GM18951 (cell line): Measurements from ENCODE around the gene DLGAP4.

ENCODE experiments used
- POLR2A ChIP-seq: IDR thresholded peaks from 4 replicates; pipeline ENCODE4 v1.6.1; 2011; ENCODE audit warnings: mild to moderate bottlenecking; ENCODE audit not compliant: insufficient read length, insufficient read depth; ENCODE audit errors: extremely low read depth
- in situ Hi-C: fragments of 300-500 bp; cut with MboI; formaldehyde crosslinking; loops from one replicate; pipeline ENCODE4 v1.12.0; 2022; ENCODE audit warnings: low sequenced_read_pairs, mixed read lengths, inconsistent platforms; ENCODE audit not compliant: unreplicated experiment

The DLGAP4 gene

DNA sequence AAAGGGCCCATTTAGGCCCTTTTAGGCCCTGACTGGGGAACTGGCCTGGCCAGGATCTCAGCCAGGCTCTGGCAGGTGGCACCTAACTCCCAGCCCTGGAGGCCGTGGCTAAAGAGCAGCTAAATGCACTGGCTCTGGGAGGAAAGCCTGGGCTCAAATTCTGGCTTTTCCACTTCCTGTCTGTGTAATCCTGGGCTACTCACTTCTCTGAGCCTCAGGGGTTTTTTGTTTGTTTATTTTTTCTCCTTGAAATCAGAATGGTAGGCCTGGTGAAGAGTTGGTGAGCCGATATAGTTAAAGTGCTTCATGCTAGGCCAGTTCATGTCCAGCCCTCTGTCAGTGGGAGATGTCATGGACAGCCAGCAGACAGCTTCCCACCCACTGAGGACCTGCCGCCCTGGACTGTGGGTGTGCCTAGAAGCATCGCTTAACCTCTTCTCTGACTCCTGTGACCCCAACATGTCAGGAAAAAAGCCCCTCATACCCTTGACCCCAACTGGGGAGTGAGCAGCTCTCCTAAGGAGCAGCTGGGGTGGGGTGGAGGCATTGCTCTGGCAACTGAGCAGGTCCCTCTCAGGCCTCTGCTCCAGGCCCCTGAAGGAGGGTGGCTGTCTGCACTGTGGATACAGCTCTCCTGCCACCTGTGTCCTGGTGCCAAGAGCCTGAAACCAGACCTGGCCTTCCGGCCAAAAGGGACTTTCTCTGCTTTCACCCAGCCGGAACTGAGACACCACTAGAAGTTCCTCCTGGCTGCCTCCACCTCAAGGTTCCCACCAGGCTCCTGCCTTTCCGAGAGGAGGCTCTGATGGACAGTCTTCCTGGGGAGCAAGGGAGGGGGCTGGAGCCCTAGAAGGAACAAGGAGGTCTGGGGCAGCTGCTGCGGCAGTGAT is 178.0 kb downstream of the DLGAP4 start:
- no peak for TF ChIP-seq POLR2A
- in situ Hi-C loops: no loop called here

DNA sequence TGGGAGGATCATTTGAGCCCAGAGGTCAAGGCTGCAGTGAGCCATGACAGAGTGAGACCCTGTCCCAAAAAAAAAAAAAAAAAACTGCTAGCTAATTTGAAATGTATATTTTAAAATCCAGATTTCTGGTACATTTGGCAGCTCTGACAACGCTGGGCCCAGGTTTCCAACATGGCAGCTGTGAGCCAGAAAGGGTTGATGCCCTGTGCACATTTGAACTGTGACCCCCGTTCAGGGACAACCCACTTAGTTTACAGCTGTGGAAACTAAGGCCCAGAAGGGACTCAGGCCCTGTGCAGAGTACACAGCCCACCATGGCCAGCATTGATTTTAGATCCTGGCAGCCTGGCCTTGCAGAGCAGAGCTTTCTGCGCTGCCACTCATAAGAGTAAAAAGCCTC is 179.1 kb downstream of the DLGAP4 start:
- in situ Hi-C loops: no loop called here
- TF ChIP-seq POLR2A: no peak

DNA sequence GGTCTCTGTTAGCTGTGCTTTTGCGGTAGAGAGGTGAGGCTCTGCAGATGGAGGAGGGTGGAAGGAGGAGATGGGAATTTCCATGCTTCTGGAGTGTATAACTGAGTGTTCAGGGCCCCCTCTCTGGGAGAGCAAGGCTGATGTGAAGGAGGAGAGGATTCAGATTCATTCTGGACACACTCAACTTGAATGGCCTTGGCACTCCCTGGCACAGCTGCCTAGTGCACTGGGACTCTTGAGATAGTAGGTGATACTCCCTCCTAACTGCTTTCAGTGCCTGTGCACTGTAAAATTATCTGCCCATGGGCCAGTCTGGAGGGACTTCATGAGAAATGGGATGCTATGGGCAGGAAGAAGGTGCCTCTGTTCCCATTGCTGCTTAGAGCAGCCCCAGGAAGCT is 180.9 kb downstream of the DLGAP4 start:
- in situ Hi-C loops: no loop called here

DNA sequence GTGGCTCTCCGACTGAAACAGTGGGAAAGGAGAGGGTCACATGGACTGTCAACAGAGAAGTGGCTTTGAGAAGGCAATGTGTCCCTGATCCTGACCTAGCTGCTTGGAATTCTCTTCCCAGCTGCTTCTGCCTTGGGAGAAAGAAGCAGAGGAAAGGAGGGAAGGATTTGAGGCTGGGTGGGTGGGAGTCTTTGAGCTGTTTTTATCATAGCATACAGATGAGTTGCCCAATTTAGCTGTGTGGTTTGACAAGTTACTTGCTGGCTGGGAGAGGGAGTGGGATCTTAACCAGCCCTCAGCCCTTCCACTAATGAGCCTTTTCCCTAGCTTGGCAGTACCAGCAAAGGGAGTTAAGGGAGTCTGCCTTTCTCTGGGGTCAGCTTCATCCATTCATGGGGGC is 184.1 kb downstream of the DLGAP4 start:
- in situ Hi-C loops: no loop called here
- TF ChIP-seq POLR2A: no peak

More for the DNA sequence above, 180.9 kb downstream of the DLGAP4 start:
- TF ChIP-seq POLR2A: no peak

DNA sequence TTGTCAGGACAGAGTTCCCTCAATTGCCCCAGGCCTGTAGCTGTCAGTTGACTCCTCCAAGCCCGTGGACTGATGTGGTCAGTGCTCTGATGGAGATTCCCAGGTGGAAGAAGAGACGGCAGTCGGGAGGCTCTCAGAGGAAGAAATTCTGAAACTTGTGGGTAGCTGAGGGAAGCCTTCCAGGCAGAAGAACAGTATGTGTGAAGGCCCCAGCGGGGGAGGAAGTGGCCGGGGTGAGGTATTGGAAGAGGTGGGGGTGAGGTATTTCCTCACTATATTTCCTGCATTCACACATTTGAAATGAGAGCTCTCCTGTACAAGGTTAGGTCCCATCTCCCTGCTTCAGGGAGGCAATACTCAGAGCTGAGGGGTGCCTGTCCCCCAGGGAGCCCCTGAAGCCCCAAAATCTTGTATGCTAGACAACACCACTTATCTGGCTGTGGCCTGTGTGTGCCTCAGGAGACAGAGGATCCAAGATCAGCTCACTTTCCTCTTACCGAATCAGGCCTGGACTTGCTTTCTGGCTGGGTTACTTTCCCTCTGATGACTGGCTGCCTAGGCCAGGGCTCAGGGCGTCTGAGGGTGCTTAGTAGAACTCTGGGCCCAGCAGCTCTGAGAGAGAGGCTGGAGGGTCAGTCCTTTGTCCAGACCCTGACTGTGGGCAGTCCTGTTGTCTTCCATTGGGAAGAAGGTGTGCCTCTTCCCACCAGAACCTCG is 185.9 kb downstream of the DLGAP4 start:
- no peak for TF ChIP-seq POLR2A
- in situ Hi-C loops: no loop called here

DNA sequence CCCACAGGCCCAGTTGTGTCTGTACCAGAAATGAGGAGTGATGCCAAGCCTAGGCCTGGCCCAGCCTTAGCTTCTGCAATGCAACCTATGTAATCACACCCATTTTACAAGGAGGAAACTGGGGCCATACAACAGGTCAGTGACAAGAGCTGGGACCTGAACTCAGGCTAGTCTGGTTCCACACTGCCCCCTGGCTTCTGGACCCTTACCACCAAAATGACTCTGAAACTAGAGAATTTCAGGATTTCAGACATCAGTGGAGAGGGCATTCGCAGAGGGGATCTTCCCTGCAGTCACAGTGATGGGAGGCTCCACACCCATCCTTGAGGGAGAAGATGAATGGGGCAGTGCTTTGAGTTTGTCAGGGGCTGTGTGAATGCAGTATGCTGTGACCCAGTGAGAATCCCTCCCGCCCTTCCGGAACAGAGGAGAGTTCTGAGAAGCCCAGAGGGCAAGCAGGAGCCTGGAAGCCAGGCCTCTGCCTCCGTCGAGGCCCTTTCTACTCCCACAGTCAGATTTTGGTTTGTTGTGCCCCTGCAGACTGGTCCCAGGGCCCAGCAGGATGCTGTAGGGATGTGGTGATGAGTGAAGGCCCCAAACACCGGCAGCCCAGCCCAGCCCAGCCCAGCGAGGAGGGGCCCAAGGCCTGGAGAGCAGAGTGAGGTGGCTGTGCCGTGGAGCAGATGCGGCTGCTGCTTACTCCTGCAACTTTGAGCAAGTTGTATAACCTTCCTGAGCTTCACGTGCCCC is 187.1 kb downstream of the DLGAP4 start:
- TF ChIP-seq POLR2A: no peak
- in situ Hi-C loops: no loop called here

DNA sequence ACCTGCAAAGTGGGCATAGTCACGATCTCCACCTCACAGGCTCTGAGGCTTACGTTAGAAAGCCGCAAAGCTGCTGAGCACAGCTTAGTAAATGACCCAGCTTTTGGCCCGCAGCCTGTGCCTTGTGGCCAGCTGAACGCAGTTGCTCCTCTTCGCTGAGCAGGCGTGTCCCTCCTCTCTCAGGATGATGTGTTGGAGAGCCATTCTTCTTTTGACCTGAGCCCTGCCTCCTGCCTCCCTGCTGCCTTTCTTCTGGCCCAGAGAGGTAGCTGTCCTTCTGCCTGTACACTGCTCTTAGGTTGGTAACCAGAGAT is 187.6 kb downstream of the DLGAP4 start:
- in situ Hi-C loops: no loop called here
- no peak for TF ChIP-seq POLR2A

DNA sequence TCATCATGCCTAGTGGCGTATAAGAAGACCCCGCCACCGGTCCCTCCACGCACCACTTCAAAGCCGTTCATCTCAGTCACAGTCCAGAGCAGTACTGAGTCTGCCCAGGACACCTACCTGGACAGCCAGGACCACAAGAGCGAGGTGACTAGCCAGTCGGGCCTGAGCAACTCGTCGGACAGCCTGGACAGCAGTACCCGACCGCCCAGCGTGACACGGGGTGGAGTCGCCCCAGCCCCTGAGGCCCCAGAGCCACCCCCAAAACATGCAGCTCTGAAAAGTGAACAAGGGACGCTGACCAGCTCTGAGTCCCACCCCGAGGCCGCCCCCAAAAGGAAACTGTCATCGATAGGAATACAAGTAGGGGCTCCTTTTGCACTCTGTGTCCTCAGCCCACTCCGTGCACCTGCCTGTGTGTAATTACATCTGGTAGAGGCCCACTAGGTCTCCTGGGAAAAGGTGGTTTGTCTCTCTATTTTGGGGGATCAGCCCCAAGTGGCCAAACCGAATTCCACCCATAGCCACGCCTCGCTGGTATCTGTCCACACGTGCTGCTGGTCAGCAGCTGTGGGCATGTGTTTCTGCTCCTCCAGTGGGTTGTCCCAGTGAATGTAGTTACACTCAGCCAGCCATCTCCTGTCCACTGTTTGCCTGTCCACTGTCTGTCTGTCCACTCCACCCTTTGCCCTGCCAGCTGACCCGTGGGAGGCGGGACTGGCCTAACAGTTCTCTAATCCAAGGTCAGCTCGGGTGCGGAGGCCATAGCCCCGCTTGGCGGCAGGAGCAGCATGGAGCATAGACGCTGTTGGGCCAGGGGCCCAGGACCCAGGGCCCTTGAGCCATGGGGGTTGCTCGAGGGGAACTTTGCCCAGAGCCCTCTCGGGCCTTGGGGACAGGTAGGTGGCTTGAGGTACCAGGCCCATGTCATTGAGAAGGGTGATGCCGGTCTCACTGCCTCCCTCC is 190.8 kb downstream of the DLGAP4 start:
- no peak for TF ChIP-seq POLR2A
- in situ Hi-C loops: no loop called here

DNA sequence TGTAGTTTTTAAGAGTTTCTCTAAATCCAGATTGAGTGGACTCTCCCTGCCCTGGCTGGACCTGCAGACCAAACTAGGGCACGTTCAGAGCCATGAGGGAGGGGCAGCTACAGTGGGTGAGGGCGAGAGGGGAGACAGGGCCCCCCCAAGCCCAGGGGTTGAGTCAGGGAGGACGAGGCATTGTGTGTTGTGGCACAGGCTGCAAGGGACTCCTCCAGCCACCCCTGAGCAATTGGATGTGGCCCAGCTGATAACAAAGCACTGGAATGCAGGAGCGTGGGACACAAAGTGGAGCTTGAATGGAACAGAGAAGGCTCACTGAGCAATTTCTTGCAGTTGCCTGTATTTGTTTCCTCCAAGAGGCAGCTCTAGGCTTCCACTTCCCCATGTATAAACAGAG is 191.7 kb downstream of the DLGAP4 start:
- in situ Hi-C loops: no loop called here
- TF ChIP-seq POLR2A: no peak

DNA sequence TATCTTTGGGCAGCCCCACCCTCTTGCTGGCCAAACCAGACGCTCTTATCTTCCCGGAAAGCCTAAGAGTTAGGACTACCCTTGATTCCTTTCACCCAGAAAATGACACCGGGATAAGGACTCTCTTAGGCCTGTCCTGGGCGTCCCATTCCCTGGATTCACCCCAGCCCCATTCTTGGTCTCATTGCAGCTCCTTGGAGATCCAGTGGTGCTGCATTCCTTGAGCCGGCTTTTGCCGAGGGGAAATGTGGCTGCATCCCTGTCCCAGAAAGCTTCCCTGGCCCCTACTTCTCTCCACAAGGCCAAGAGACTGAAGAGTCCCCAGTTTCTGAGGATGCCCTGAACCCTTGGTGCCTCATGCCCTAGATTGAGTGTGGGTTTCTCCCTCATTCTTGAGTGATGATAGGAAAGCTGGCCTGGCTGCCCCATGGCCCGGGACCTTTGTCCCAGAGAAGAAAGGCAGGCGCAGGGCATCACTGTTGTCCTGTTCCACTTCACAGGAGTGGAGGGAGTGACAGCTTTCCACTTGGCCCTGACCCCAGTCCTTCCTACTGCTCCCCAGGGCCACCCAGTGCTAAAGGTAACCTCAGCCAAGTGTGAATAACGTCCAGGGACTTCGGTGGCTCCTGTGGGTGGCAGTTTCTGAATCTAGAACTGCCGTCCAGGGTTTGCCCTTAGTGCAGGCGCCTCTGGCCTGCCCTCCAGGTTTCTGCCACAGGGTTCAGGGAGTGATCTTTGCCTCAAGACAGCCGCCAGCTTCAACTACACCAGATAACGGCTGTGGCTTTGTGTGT is 192.4 kb downstream of the DLGAP4 start:
- no peak for TF ChIP-seq POLR2A
- in situ Hi-C loops: no loop called here

DNA sequence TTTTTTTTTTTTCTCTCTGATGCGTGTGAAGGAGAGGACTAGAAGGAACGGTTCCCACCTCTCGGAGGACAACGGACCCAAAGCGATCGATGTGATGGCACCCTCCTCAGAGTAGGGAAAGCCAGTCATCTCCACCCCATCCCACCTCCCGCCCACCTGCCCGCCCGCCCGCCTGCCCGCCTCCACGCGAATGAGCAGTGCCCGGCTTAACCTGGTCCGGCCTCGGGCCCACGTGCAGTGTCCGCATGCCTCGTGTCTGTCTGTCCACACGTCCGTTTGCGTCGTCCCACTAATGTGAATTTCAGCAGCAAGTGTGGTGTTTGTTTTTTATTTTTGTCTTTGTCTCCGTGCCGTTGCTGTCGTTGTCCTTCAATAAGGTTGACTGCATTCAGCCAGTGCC is 193.1 kb downstream of the DLGAP4 start:
- in situ Hi-C loops: no loop called here
- no peak for TF ChIP-seq POLR2A
